Measurements from ENCODE around the gene CHGA.

GRCh38 chr14:92890830-92891588 lies 31.9 kb upstream of the CHGA start:
- TF ChIP-seq POLR2A (IDR thresholded peaks at IDR 0.05), result no peak
- no peak for TF ChIP-seq CTCF (IDR thresholded peaks at IDR 0.05)
